Kidney epithelial cell (primary cell): Measurements from ENCODE around the gene CHMP4A. TPM values are rescaled to one million over a fixed set of nuclear protein-coding genes. Genes with fewer than 3 reads are reported as not detected.

ENCODE experiments used
- DNase-seq: peaks from one replicate; pipeline ENCODE4 v3.0.0-alpha.2; 2010; ENCODE audit warnings: low read depth
- H3K27me3 ChIP-seq: 2 replicates; pipeline ENCODE4 v1.6.0; 2011; ENCODE audit warnings: low read length; ENCODE audit not compliant: control insufficient read depth, insufficient read depth
- H3K36me3 ChIP-seq: 2 replicates; pipeline ENCODE4 v1.5.1; 2011; ENCODE audit warnings: low read length; ENCODE audit not compliant: control insufficient read depth, insufficient read depth
- H3K4me3 ChIP-seq: 2 replicates; pipeline ENCODE4 v1.5.1; 2011; ENCODE audit warnings: low read depth, mild to moderate bottlenecking, control low read depth, low read length
- total RNA-seq: library from RNA; depleted of rRNA; stranded (reverse); fragments of >200 nt; gene quantifications from 2 replicates; pipeline ENCODE4 v1.2.3, GENCODE V29; 2015
- TF ChIP-seq, protein P1 (sequence below): IDR thresholded peaks from 2 replicates; pipeline ENCODE4 v1.5.1; 2011; ENCODE audit warnings: mild to moderate bottlenecking, moderate library complexity, low read length, control low read depth, inconsistent platforms; ENCODE audit not compliant: insufficient read depth, poor library complexity, severe bottlenecking

The CHMP4A gene
- total RNA-seq, 1 donor from 2014 or later = 112 TPM

DNA sequence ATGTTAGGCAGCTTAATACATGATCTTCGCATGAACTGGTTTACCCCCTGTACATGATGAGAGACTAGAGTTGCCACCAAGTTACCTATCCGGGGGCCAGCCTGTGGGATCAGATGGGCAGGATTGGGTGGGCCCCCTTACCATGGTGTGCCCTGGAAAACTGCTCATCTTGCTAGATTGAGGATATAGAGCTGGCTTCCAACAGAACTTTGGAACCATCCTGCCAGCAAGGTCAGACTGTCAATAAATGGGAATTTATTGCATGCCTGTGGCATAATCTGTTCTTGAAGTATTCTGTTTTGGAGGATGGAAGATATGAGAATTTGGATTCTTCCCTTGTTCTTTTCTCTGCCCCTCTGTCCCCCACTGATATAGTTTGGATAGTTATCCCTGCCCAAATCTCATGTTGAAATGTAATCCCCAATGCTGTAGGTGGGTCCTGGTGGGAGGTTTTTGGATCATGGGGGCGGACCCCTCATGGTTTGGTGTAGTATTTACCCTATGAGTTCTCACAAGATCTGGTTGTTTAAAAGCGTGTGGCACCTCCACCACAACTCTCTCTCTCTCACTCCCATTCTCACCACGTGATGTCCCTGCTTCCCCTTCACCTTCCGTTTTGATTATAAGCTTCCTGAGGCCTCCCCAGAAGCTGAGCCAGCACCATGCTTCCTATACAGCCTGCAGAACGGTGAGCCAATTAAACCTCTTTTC is 14.3 kb downstream of the CHMP4A start:
- DNase-seq = no peak
- no peaks in the 10 kb centered on the region for H3K27me3 ChIP-seq
- peaks cover 1% of the 10 kb centered on the region for H3K36me3 ChIP-seq
- no peak overlapping the region for H3K4me3 ChIP-seq
- TF ChIP-seq, protein P1, sequence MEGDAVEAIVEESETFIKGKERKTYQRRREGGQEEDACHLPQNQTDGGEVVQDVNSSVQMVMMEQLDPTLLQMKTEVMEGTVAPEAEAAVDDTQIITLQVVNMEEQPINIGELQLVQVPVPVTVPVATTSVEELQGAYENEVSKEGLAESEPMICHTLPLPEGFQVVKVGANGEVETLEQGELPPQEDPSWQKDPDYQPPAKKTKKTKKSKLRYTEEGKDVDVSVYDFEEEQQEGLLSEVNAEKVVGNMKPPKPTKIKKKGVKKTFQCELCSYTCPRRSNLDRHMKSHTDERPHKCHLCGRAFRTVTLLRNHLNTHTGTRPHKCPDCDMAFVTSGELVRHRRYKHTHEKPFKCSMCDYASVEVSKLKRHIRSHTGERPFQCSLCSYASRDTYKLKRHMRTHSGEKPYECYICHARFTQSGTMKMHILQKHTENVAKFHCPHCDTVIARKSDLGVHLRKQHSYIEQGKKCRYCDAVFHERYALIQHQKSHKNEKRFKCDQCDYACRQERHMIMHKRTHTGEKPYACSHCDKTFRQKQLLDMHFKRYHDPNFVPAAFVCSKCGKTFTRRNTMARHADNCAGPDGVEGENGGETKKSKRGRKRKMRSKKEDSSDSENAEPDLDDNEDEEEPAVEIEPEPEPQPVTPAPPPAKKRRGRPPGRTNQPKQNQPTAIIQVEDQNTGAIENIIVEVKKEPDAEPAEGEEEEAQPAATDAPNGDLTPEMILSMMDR = no peak

GRCh38 chr14:24197056-24197450 is 16.2 kb downstream of the CHMP4A start:
- TF ChIP-seq, protein P1 = no peak
- peaks cover 3% of the 10 kb centered on the region for H3K36me3 ChIP-seq
- DNase-seq = no peak
- no peak overlapping the region for H3K4me3 ChIP-seq
- no peaks in the 10 kb centered on the region for H3K27me3 ChIP-seq

DNA sequence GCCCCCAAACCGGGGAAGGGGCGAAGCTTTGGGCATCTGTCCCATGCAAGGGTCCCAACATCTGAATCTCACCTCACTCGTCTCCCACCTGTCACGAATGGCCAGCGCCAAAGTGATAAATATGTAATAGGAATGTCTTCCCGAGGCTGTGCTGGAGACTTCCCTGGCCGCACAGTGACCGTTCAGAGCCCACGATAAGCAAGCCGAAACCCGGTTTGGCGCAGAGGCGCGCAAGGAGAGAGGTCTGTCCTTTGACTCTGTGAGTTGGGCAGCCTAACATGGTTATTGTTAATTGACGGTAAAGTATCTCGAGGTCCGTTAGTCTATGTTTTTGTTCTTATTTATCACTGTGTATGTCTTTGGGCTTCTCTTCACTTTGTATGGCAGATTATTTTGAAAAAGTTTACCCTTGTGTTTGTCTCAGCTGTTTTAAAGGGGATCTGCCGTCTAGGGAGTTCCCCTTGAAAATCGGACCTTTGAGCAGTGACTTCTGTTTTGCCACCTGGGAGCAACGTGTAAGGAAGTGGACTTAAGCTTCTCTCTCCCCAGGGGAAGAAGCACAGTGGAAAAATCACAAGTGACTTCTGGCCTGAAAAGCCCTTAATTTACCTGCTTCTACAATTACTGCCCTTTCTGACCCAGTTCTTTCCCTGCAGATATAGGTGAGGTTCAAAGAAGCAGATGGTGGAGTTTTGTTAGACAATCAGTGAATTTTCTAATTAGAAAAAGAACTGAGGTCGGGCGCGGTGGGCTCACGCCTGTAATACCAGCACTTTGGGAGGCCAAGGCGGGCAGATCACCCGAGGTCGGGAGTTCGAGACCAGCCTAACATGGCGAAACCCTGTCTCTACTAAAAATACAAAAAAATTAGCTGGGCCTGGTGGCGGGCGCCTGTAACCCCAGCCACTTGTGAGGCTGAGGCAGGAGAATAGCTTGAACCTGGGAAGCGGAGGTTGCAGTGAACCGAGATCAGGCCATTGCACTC is 16.9 kb downstream of the CHMP4A start:
- no peak for DNase-seq
- TF ChIP-seq, protein P1 = no peak
- peaks cover 3% of the 10 kb centered on the region for H3K36me3 ChIP-seq
- H3K4me3 ChIP-seq = peak overlapping the region; percentile 92
- H3K27me3 ChIP-seq = no peaks in the 10 kb centered on the region

GRCh38 chr14:24195186-24196070 is 17.9 kb downstream of the CHMP4A start, which contains the start of gene TM9SF1:
TM9SF1 (minus strand) TSS chr14:24195441; CDS start chr14:24195019, 422 bp downstream.
- no peaks in the 10 kb centered on the region for H3K27me3 ChIP-seq
- peak; percentile 48 for DNase-seq
- TF ChIP-seq, protein P1 = no peak
- H3K36me3 ChIP-seq = peaks cover 3% of the 10 kb centered on the region
- peak within 1 kb of the TSS; percentile 92 for H3K4me3 ChIP-seq

GRCh38 chr14:24194873-24195185 is 18.5 kb downstream of the CHMP4A start:
- no peaks in the 10 kb centered on the region for H3K27me3 ChIP-seq
- TF ChIP-seq, protein P1 = no peak
- no peak for DNase-seq
- H3K36me3 ChIP-seq = peaks cover 3% of the 10 kb centered on the region
- peak overlapping the region; percentile 92 for H3K4me3 ChIP-seq
